ENCODE measurements around the gene DENND5A. TPM values are rescaled to one million over a fixed set of nuclear protein-coding genes. Genes with fewer than 3 reads are reported as not detected.
"Not testable (repeated sequence)": the region's sequence is repeated elsewhere in the genome, so short reads cannot be mapped to it uniquely, and the experiment has no call there.

The DENND5A gene
- total RNA-seq, 1 experiment from 2014 or later, result 136 TPM

DNA sequence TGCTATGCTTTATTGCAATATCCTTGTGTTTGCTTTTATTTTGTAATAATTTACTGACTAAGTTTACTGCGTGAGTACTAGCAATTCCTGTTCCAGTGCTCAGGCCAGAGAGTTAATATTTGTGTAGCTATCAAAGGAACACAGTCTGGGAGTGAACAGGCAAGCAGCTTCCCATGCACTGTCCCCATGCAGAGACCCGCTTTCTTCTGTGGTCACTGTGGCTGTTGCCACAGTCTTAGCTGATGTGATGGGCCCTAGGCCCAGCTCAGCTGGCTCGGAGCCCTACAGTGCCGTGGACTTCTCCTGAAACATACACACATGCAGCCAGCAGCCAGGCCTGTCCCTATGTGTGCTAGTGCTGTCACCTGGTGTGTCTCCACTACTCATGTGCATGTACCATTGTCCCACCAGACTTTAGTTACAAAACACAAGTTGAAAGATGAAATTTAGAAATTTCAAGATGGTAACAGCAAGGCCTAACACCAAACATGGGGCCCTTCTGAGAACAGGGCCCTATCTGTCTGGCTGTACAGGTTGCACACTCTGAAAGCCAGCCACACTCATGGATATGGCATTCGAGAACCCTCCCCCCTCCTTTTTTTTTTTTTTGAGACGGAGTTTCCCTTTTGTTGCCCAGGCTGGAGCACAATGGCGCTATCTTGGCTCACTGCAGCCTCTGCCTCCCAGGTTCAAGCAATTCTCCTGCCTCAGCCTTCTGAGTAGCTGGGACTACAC, 161.4 kb downstream of the DENND5A start:
- intact Hi-C loops (cut with micrococcal nuclease; ENCODE audit: unreplicated experiment) (no loop called here), in situ Hi-C loops (cut with HindIII; ENCODE audit: low pct_unique_long_range_greater_than_20kb, low sequenced_read_pairs) (no loop called here)
- H3K36me3 ChIP-seq (ENCODE audit: control insufficient read depth, insufficient read depth, low read length), result no peaks in the 10 kb centered on the region
- ATAC-seq (peak; percentile 52; the same call in 1 of the 2 replicates), DNase-seq (ENCODE audit: low read depth, low spot score) (no peak)
- no peak overlapping the region for H3K4me3 ChIP-seq (ENCODE audit: low read depth in 2 of 2, low read length in 2 of 2)
- TF ChIP-seq, protein P1, sequence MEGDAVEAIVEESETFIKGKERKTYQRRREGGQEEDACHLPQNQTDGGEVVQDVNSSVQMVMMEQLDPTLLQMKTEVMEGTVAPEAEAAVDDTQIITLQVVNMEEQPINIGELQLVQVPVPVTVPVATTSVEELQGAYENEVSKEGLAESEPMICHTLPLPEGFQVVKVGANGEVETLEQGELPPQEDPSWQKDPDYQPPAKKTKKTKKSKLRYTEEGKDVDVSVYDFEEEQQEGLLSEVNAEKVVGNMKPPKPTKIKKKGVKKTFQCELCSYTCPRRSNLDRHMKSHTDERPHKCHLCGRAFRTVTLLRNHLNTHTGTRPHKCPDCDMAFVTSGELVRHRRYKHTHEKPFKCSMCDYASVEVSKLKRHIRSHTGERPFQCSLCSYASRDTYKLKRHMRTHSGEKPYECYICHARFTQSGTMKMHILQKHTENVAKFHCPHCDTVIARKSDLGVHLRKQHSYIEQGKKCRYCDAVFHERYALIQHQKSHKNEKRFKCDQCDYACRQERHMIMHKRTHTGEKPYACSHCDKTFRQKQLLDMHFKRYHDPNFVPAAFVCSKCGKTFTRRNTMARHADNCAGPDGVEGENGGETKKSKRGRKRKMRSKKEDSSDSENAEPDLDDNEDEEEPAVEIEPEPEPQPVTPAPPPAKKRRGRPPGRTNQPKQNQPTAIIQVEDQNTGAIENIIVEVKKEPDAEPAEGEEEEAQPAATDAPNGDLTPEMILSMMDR (IDR thresholded peaks at IDR 0.05), result no peak
- TF ChIP-seq SIN3A (IDR thresholded peaks at IDR 0.05; ENCODE audit: borderline replicate concordance, insufficient read depth, low read depth, low read length) (no peak), POLR2AphosphoS5 (IDR thresholded peaks at IDR 0.05; ENCODE audit: low read depth, low read length) (no peak), TCF7L2 (IDR thresholded peaks at IDR 0.05; ENCODE audit: low read depth, low read length) (no peak)
- TF ChIP-seq, protein P2, sequence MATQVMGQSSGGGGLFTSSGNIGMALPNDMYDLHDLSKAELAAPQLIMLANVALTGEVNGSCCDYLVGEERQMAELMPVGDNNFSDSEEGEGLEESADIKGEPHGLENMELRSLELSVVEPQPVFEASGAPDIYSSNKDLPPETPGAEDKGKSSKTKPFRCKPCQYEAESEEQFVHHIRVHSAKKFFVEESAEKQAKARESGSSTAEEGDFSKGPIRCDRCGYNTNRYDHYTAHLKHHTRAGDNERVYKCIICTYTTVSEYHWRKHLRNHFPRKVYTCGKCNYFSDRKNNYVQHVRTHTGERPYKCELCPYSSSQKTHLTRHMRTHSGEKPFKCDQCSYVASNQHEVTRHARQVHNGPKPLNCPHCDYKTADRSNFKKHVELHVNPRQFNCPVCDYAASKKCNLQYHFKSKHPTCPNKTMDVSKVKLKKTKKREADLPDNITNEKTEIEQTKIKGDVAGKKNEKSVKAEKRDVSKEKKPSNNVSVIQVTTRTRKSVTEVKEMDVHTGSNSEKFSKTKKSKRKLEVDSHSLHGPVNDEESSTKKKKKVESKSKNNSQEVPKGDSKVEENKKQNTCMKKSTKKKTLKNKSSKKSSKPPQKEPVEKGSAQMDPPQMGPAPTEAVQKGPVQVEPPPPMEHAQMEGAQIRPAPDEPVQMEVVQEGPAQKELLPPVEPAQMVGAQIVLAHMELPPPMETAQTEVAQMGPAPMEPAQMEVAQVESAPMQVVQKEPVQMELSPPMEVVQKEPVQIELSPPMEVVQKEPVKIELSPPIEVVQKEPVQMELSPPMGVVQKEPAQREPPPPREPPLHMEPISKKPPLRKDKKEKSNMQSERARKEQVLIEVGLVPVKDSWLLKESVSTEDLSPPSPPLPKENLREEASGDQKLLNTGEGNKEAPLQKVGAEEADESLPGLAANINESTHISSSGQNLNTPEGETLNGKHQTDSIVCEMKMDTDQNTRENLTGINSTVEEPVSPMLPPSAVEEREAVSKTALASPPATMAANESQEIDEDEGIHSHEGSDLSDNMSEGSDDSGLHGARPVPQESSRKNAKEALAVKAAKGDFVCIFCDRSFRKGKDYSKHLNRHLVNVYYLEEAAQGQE (IDR thresholded peaks at IDR 0.05; ENCODE audit: insufficient read depth in 1 of 2, low read depth in 2 of 2, low read length in 1 of 2), result no peak
- no peaks in the 10 kb centered on the region for H3K27me3 ChIP-seq (ENCODE audit: control insufficient read depth, insufficient read depth, low read length)
- H3K27ac ChIP-seq (ENCODE audit: low read length), result no peak overlapping the region
- ChIA-PET POLR2A (interaction anchor here (0.6 kb wide), 1 partner anchor 182 kb away, joined by 13 read pairs; no protein-coding TSS in a partner anchor), CTCF (no interaction called here)
- BruUV-seq (replicated peaks), result no TSS peak
- H3K4me1 ChIP-seq (ENCODE audit: control insufficient read depth, insufficient read depth, low read length), result no peaks in the 10 kb centered on the region
- H3K9me3 ChIP-seq (ENCODE audit: control insufficient read depth, insufficient read depth, low read depth, low read length), result no peaks in the 10 kb centered on the region

DNA sequence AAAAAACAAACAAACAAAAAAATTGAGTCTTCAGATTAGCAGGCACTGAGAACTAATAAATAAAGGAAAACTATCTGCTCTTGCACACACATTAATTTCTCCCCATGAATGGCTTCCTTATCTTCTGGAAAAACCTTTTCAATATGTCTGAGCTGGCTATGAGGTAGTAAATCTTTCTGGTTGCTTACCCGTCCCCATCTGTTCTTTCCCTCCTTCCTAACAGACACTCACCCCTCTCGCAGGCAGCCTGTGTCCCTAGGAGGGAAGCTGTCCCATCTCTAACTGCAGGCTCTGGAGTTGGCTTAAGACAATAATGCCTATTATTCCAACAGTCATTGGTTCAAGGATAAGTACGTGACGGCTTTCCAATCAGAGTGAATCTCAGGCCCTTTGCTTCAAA, 165.5 kb downstream of the DENND5A start:
- H3K36me3 ChIP-seq (ENCODE audit: control insufficient read depth, insufficient read depth, low read length), result no peaks in the 10 kb centered on the region
- no peak for ATAC-seq
- TF ChIP-seq SIN3A (IDR thresholded peaks at IDR 0.05; ENCODE audit: borderline replicate concordance, insufficient read depth, low read depth, low read length) (no peak), TCF7L2 (IDR thresholded peaks at IDR 0.05; ENCODE audit: low read depth, low read length) (no peak), POLR2AphosphoS5 (IDR thresholded peaks at IDR 0.05; ENCODE audit: low read depth, low read length) (no peak)
- TF ChIP-seq, protein P2 (IDR thresholded peaks at IDR 0.05; ENCODE audit: insufficient read depth in 1 of 2, low read depth in 2 of 2, low read length in 1 of 2), result no peak
- TF ChIP-seq, protein P1 (IDR thresholded peaks at IDR 0.05), result no peak
- ChIA-PET POLR2A (no interaction called here), CTCF (interaction anchor here (0.7 to 1.1 kb wide), 2 partner anchors 11 to 411 kb away, joined by 4 to 7 read pairs; no protein-coding TSS in a partner anchor)
- H3K27ac ChIP-seq (ENCODE audit: low read length), result no peak overlapping the region
- BruUV-seq (replicated peaks), result no TSS peak
- H3K27me3 ChIP-seq (ENCODE audit: control insufficient read depth, insufficient read depth, low read length), result no peaks in the 10 kb centered on the region
- in situ Hi-C loops (cut with HindIII; ENCODE audit: low pct_unique_long_range_greater_than_20kb, low sequenced_read_pairs) (no loop called here), intact Hi-C loops (cut with micrococcal nuclease; ENCODE audit: unreplicated experiment) (no loop called here)
- no peaks in the 10 kb centered on the region for H3K4me1 ChIP-seq (ENCODE audit: control insufficient read depth, insufficient read depth, low read length)
- H3K4me3 ChIP-seq (ENCODE audit: low read depth in 2 of 2, low read length in 2 of 2), result no peak overlapping the region
- H3K9me3 ChIP-seq (ENCODE audit: control insufficient read depth, insufficient read depth, low read depth, low read length), result no peaks in the 10 kb centered on the region
- no peak for DNase-seq (ENCODE audit: low read depth, low spot score)

DNA sequence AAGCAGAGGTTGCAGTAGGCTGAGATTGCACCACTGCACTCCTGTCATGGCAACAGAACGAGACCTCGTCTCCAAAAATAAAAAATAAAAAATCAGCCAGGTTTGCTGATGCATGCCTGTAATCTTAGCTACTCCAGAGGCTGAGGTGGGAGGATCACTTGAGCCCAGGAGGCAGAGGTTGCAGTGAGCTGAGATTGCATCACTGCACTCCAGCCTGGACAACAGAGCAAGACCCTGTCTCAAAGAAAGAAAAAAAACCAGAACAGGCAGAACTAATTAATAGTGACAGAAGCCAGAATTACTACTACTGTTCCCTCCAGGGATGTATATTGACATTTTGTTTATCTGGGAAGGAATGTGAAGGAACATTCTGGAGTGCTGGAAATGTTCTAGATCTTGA, 166.7 kb downstream of the DENND5A start:
- H3K27me3 ChIP-seq (ENCODE audit: control insufficient read depth, insufficient read depth, low read length); H3K4me1 ChIP-seq (ENCODE audit: control insufficient read depth, insufficient read depth, low read length); H3K9me3 ChIP-seq (ENCODE audit: control insufficient read depth, insufficient read depth, low read depth, low read length); H3K36me3 ChIP-seq (ENCODE audit: control insufficient read depth, insufficient read depth, low read length); DNase-seq (ENCODE audit: low read depth, low spot score); intact Hi-C loops (cut with micrococcal nuclease; ENCODE audit: unreplicated experiment); POLR2A ChIA-PET; H3K4me3 ChIP-seq (ENCODE audit: low read depth in 2 of 2, low read length in 2 of 2); ATAC-seq; in situ Hi-C loops (cut with HindIII; ENCODE audit: low pct_unique_long_range_greater_than_20kb, low sequenced_read_pairs); CTCF ChIA-PET; BruUV-seq (replicated peaks); H3K27ac ChIP-seq (ENCODE audit: low read length): not testable (repeated sequence)

Measured in Panc1 (cell line).